OCI-LY3 (cell line): ENCODE results near the gene MCU.

ENCODE experiments used
- H2AFZ ChIP-seq: fragments of 200-600, 300-600 bp; shearing (Covaris generic); 2 replicates; pipeline ENCODE4 v1.6.0; 2014; ENCODE audit warnings: antibody characterized with exemption, low read depth, low read length
- H3K27ac ChIP-seq: fragments of 200-600, 300-600 bp; sonication (generic); 2 replicates; pipeline ENCODE4 v1.5.1; 2014; ENCODE audit warnings: mild to moderate bottlenecking, low read length, moderate library complexity, mixed read lengths
- H3K27me3 ChIP-seq: fragments of 200-600, 300-600 bp; sonication (generic); 2 replicates; pipeline ENCODE4 v1.6.1; 2014; ENCODE audit warnings: low read depth, low read length, mixed read lengths
- H3K36me3 ChIP-seq: fragments of 200-600, 300-600 bp; sonication (generic); replicated peaks from 2 replicates; pipeline ENCODE3; 2014; ENCODE audit warnings: low read depth, low read length, mixed read lengths
- H3K4me1 ChIP-seq: fragments of 300-600, 200-600 bp; sonication (generic); 2 replicates; pipeline ENCODE4 v1.6.1; 2014; ENCODE audit warnings: low read length, mixed read lengths
- H3K4me2 ChIP-seq: fragments of 200-600, 300-600 bp; sonication (generic); 2 replicates; pipeline ENCODE4 v1.6.1; 2014; ENCODE audit warnings: low read length, mixed read lengths
- H3K4me3 ChIP-seq: fragments of 300-600, 200-600 bp; sonication (generic); 2 replicates; pipeline ENCODE4 v1.5.1; 2014; ENCODE audit warnings: antibody characterized with exemption, mild to moderate bottlenecking, low read length, moderate library complexity
- H3K79me2 ChIP-seq: fragments of 300-600, 200-600 bp; shearing (Covaris generic); 2 replicates; pipeline ENCODE4 v1.6.1; 2014; ENCODE audit warnings: mild to moderate bottlenecking, low read length, mixed read lengths
- H3K9ac ChIP-seq: fragments of 300-600, 200-600 bp; shearing (Covaris generic); 2 replicates; pipeline ENCODE4 v1.6.0; 2014; ENCODE audit warnings: mild to moderate bottlenecking, low read length, moderate library complexity
- H3K9me3 ChIP-seq: fragments of 200-600, 300-600 bp; shearing (Covaris generic); 2 replicates; pipeline ENCODE4 v1.6.1; 2014; ENCODE audit warnings: low read length, mixed read lengths; ENCODE audit not compliant: insufficient read depth
- H4K20me1 ChIP-seq: fragments of 200-600, 300-600 bp; sonication (generic); 2 replicates; pipeline ENCODE4 v1.6.1; 2016; ENCODE audit warnings: low read length, mixed read lengths; ENCODE audit not compliant: insufficient read depth
- EZH2phosphoT487 ChIP-seq: fragments of 200-600 bp; shearing (Covaris generic); IDR thresholded peaks from 2 replicates; pipeline ENCODE4 v1.6.1; 2018; ENCODE audit warnings: antibody characterized with exemption, mixed run types, low read depth
- TF ChIP-seq, protein P1 (sequence below): fragments of 200-600, 300-600 bp; sonication (generic); IDR thresholded peaks from 2 replicates; pipeline ENCODE4 v1.5.1; 2014; ENCODE audit warnings: antibody characterized with exemption, low read length, low read depth

Gene MCU

DNA sequence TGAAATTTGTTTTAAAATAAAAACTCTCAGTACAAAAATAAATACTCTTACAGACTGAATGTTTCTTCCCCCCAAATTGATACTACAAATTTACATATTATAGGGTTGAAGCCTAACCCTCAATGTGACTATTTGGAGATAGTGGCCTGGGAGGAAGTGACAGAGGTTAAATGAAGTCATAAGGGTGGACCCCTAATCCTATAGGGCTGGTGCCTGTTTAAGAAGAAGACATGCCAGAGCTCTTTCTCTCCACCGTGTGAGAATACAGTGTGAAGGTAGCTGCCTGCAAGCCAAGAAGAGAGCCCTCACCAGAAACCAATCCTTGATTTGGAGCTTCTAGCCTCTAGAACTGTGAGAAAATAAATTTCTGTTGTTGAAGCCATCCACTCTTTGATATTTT lies 67.6 kb downstream of the MCU start:
- no peak overlapping the region for H3K4me3 ChIP-seq
- no peaks in the 10 kb centered on the region for H3K79me2 ChIP-seq
- peaks cover 10% of the 10 kb centered on the region for H3K4me1 ChIP-seq
- no peak overlapping the region for H3K9ac ChIP-seq
- no peak overlapping the region for H3K27ac ChIP-seq
- H2AFZ ChIP-seq: no peak overlapping the region
- H3K36me3 ChIP-seq: no peaks in the 10 kb centered on the region
- H3K4me2 ChIP-seq: no peak overlapping the region
- no peaks in the 10 kb centered on the region for H3K9me3 ChIP-seq
- H3K27me3 ChIP-seq: no peaks in the 10 kb centered on the region
- H4K20me1 ChIP-seq: no peaks in the 10 kb centered on the region
- TF ChIP-seq, protein P1, sequence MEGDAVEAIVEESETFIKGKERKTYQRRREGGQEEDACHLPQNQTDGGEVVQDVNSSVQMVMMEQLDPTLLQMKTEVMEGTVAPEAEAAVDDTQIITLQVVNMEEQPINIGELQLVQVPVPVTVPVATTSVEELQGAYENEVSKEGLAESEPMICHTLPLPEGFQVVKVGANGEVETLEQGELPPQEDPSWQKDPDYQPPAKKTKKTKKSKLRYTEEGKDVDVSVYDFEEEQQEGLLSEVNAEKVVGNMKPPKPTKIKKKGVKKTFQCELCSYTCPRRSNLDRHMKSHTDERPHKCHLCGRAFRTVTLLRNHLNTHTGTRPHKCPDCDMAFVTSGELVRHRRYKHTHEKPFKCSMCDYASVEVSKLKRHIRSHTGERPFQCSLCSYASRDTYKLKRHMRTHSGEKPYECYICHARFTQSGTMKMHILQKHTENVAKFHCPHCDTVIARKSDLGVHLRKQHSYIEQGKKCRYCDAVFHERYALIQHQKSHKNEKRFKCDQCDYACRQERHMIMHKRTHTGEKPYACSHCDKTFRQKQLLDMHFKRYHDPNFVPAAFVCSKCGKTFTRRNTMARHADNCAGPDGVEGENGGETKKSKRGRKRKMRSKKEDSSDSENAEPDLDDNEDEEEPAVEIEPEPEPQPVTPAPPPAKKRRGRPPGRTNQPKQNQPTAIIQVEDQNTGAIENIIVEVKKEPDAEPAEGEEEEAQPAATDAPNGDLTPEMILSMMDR: no peak
- TF ChIP-seq EZH2phosphoT487: no peak

DNA sequence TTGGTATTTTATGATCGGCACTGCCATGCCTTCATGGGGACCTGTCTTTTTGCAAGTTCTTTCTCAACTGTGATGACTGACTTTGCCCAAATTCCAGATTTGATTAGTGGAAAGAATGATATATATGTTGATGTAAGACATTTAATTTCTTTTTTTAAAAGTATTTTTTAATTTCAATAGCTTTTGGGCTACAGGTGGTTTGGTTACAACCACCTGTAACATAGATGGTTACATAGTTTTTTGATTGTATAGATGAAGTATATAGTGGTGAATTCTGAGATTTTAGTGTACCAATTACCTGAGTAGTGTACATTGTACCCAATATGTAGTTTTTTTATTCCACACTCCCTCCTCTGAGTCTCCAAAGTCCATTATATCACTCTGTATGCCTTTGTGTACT lies 69.6 kb downstream of the MCU start:
- no peak for TF ChIP-seq EZH2phosphoT487
- TF ChIP-seq, protein P1: no peak

DNA sequence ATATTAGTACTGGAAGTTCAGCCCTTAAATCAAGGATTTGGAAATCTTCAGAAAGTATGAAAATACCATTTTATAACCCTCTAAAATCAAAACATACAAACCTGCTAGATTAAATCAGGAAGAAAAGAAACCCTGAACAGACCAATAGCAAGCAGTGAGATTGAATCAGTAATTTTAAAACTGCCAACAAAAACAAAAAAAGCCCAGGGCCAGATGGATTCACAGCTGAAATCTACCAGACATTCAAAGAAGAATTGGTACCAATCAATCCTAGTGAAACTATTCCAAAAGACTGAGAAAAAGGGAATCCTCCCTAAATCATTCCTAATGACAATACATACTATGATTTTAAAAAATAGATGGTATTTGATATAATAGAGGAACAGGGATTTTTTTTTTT lies 70.1 kb downstream of the MCU start:
- H3K9ac ChIP-seq: no peak overlapping the region
- no peaks in the 10 kb centered on the region for H3K9me3 ChIP-seq
- H3K27ac ChIP-seq: no peak overlapping the region
- H3K36me3 ChIP-seq: no peaks in the 10 kb centered on the region
- H3K27me3 ChIP-seq: no peaks in the 10 kb centered on the region
- H4K20me1 ChIP-seq: no peaks in the 10 kb centered on the region
- H3K4me1 ChIP-seq: peaks cover 10% of the 10 kb centered on the region
- no peak overlapping the region for H3K4me3 ChIP-seq
- no peak for TF ChIP-seq EZH2phosphoT487
- TF ChIP-seq, protein P1: no peak
- no peak overlapping the region for H3K4me2 ChIP-seq
- H3K79me2 ChIP-seq: no peaks in the 10 kb centered on the region
- no peak overlapping the region for H2AFZ ChIP-seq

More for the DNA sequence above, 69.6 kb downstream of the MCU start:
- Histone ChIP-seq H3K4me3 (no peak overlapping the region), H4K20me1 (no peaks in the 10 kb centered on the region), H3K79me2 (no peaks in the 10 kb centered on the region), H3K4me2 (no peak overlapping the region), H3K27me3 (no peaks in the 10 kb centered on the region), H3K36me3 (no peaks in the 10 kb centered on the region), H3K27ac (no peak overlapping the region), H3K9me3 (no peaks in the 10 kb centered on the region), H3K9ac (no peak overlapping the region), H3K4me1 (peaks cover 10% of the 10 kb centered on the region), H2AFZ (no peak overlapping the region)

DNA sequence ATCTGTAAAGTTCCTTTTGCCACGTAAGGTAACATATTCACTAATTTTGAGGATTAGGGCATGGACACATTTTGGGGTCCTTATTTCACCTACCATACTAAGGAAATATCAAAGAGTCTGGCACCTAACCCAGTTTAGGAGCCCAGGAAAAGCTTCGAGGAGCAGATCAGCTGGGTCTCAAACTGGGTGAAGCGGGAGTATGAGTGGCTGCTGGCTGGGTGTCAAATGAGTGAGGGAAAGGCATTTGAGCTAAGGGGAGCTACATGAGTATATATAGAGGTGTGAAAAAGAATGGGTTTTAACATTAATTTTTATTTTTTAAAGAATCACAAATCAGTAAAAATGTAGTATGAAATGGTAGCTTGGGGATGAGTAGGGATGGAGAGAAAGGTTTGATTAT lies 71.3 kb downstream of the MCU start:
- H3K27ac ChIP-seq: no peak overlapping the region
- H3K79me2 ChIP-seq: no peaks in the 10 kb centered on the region
- no peak overlapping the region for H3K4me2 ChIP-seq

More for the DNA sequence above, 71.3 kb downstream of the MCU start:
- Histone ChIP-seq H3K4me3 (no peak overlapping the region), H4K20me1 (no peaks in the 10 kb centered on the region), H3K9ac (no peak overlapping the region), H3K9me3 (no peaks in the 10 kb centered on the region), H2AFZ (no peak overlapping the region), H3K27me3 (no peaks in the 10 kb centered on the region), H3K36me3 (no peaks in the 10 kb centered on the region), H3K4me1 (peaks cover 3% of the 10 kb centered on the region)
- no peak for TF ChIP-seq EZH2phosphoT487
- TF ChIP-seq, protein P1: no peak
